Heart left ventricle (tissue), 13 donors: Measurements from ENCODE around the gene PMVK.

Source experiments
- POLR2A ChIP-seq, 2 donors: fragments of 450-650 bp; IDR thresholded peaks; one replicate each; pipeline ENCODE4 v1.6.1; 2017; ENCODE audit warnings: antibody characterized with exemption in 2 of 2, mild to moderate bottlenecking in 2 of 2, moderate library complexity in 2 of 2
- TF ChIP-seq, protein P1 (sequence below), 12 donors: fragments of 200-600 bp; sonication (generic) in 4 of 12; IDR thresholded peaks; one replicate each; pipeline versions ENCODE4 v1.5.0 to v1.8.0; 2018 to 2022; ENCODE audit warnings: antibody characterized with exemption in 12 of 12, mild to moderate bottlenecking in 5 of 12
- donor health status: ischemic (EF 13 %, LVEDD 7.1; RV severe dilation, severe dysfunction).
- donor health status: DM: no; HTN: yes; CAD: no.
- donor health status: DM: no; HTN: no; CAD: no.
- donor health status: ischemic (EF 25% LVEDD 6.9; RV normal size, moderate dysfunction).
- donor health status: ischemic (EF 25% LVEDD 5.7; RV mildly dilated, moderate dysfunction).
- donor health status: ischemic (EF 35%, LVEDD 5.7; RV mildly dilated, moderate dysfunction).
- donor health status: nonischemic (EF 11% LVEDD 7.7; RV severe dilation, severe dysfunction).
- donor health status: DM: yes; HTN: yes; CAD: no.
- donor health status: PGD.
- donor health status: ischemic (EF 29% LVEDD 5.4; RV normal size, mild dysfunction).
- donor health status: nonischemic (EF 23%, LVEDD 6.1; RV moderate dilation, normal function).

GRCh38 chr1:154911691-154912550 is 24.6 kb downstream of the PMVK start:
- TF ChIP-seq POLR2A (IDR thresholded peaks at IDR 0.05) = no peak
- TF ChIP-seq, protein P1, sequence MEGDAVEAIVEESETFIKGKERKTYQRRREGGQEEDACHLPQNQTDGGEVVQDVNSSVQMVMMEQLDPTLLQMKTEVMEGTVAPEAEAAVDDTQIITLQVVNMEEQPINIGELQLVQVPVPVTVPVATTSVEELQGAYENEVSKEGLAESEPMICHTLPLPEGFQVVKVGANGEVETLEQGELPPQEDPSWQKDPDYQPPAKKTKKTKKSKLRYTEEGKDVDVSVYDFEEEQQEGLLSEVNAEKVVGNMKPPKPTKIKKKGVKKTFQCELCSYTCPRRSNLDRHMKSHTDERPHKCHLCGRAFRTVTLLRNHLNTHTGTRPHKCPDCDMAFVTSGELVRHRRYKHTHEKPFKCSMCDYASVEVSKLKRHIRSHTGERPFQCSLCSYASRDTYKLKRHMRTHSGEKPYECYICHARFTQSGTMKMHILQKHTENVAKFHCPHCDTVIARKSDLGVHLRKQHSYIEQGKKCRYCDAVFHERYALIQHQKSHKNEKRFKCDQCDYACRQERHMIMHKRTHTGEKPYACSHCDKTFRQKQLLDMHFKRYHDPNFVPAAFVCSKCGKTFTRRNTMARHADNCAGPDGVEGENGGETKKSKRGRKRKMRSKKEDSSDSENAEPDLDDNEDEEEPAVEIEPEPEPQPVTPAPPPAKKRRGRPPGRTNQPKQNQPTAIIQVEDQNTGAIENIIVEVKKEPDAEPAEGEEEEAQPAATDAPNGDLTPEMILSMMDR (IDR thresholded peaks at IDR 0.05) = no peak
